C4-2B (cell line): ENCODE results near the gene GPR4.
A peak's percentile ranks its signal among the peaks of the same experiment; 100 is the strongest.

Source experiments
- H3K27ac ChIP-seq: fragments of 450-650 bp; 2 replicates; pipeline ENCODE4 v1.5.1; 2017
- CTCF ChIP-seq: fragments of 450-650 bp; conservative IDR thresholded peaks from 2 replicates; pipeline ENCODE4 v1.5.1; 2017; ENCODE audit warnings: mild to moderate bottlenecking
- ZFX ChIP-seq: fragments of 450-650 bp; IDR thresholded peaks from 2 replicates; pipeline ENCODE4 v1.6.1; 2017

The GPR4 gene

GRCh38 chr19:45571457-45572220 lies 30.4 kb downstream of the GPR4 start:
- TF ChIP-seq CTCF (no peak), ZFX (no peak)
- H3K27ac ChIP-seq, result no peak overlapping the region

GRCh38 chr19:45569619-45570421 lies 32.2 kb downstream of the GPR4 start:
- H3K27ac ChIP-seq, result no peak overlapping the region; the same call in 1 of the 2 replicates

GRCh38 chr19:45568732-45569131 lies 33.3 kb downstream of the GPR4 start:
- H3K27ac ChIP-seq, result peak overlapping the region; percentile 81
- TF ChIP-seq CTCF, result no peak
- no peak for TF ChIP-seq ZFX

More at GRCh38 chr19:45569619-45570421, 32.2 kb downstream of the GPR4 start:
- TF ChIP-seq CTCF (peak; percentile 42), ZFX (no peak)

- TF ChIP-seq CTCF, result no peak
- H3K27ac ChIP-seq, result peak overlapping the region; percentile 81
These were observed 34.4 kb downstream of the GPR4 start for GRCh38 chr19:45567609-45568008.

GRCh38 chr19:45564131-45564780 lies 37.8 kb downstream of the GPR4 start:
- TF ChIP-seq CTCF, result no peak
- TF ChIP-seq ZFX, result no peak
- H3K27ac ChIP-seq, result no peak overlapping the region

GRCh38 chr19:45560686-45561085 lies 41.3 kb downstream of the GPR4 start:
- TF ChIP-seq CTCF, result no peak
- no peak for TF ChIP-seq ZFX
- peak overlapping the region; percentile 47 for H3K27ac ChIP-seq

GRCh38 chr19:45560038-45560437 lies 42.0 kb downstream of the GPR4 start:
- H3K27ac ChIP-seq, result no peak overlapping the region
- TF ChIP-seq CTCF (no peak), ZFX (no peak)
